Tibial artery (tissue), 4 donors: Measurements from ENCODE around the gene GCNT1.

Experiments used
- DNase-seq, 2 donors: peaks; one replicate each; pipeline ENCODE4 v3.0.0-alpha.2; 2019
- H3K27ac ChIP-seq, 2 donors: fragments of 200-600 bp; sonication (generic) in 1 of 2; 1 replicate in 1 of 2; 2 replicates in 1 of 2; pipeline ENCODE4 v1.5.1; 2018 to 2019; ENCODE audit warnings: mild to moderate bottlenecking in 1 of 2
- H3K27me3 ChIP-seq, 2 donors: fragments of 200-600 bp; sonication (generic) in 1 of 2; one replicate each; pipeline versions ENCODE4 v1.5.1 to v1.6.0; 2016 to 2019
- H3K36me3 ChIP-seq, 3 donors: fragments of 200-600 bp; sonication (generic) in 2 of 3; one replicate each; pipeline ENCODE4 v1.5.1; 2016 to 2019; ENCODE audit warnings: mild to moderate bottlenecking in 2 of 3
- H3K4me1 ChIP-seq, 4 donors: fragments of 200-600 bp; sonication (generic) in 2 of 4; 1 replicate in 3 of 4; 2 replicates in 1 of 4; pipeline ENCODE4 v1.5.1; 2016 to 2019
- H3K4me3 ChIP-seq, 2 donors: fragments of 200-600 bp; sonication (generic) in 1 of 2; 1 replicate in 1 of 2; 2 replicates in 1 of 2; pipeline ENCODE4 v1.5.1; 2018 to 2019; ENCODE audit warnings: mild to moderate bottlenecking in 2 of 2
- H3K9me3 ChIP-seq, 3 donors: fragments of 200-600 bp; sonication (generic) in 1 of 3; one replicate each; pipeline ENCODE4 v1.5.1; 2016 to 2019
- intact Hi-C: fragments of 100-400 bp; cut with DNase I; formaldehyde crosslinking; loops from one replicate; pipeline ENCODE4 v1.15.0; 2023; ENCODE audit warnings: low total_unique reads
- TF ChIP-seq, protein P1 (sequence below), 2 experiments: fragments of 200-600 bp in 1 of 2; fragments of 450-650 bp in 1 of 2; IDR thresholded peaks; one replicate each; pipeline ENCODE4 v1.5.1; 2017 to 2019; ENCODE audit warnings: antibody characterized with exemption in 2 of 2, mild to moderate bottlenecking in 1 of 2, moderate library complexity in 1 of 2

The GCNT1 gene

DNA sequence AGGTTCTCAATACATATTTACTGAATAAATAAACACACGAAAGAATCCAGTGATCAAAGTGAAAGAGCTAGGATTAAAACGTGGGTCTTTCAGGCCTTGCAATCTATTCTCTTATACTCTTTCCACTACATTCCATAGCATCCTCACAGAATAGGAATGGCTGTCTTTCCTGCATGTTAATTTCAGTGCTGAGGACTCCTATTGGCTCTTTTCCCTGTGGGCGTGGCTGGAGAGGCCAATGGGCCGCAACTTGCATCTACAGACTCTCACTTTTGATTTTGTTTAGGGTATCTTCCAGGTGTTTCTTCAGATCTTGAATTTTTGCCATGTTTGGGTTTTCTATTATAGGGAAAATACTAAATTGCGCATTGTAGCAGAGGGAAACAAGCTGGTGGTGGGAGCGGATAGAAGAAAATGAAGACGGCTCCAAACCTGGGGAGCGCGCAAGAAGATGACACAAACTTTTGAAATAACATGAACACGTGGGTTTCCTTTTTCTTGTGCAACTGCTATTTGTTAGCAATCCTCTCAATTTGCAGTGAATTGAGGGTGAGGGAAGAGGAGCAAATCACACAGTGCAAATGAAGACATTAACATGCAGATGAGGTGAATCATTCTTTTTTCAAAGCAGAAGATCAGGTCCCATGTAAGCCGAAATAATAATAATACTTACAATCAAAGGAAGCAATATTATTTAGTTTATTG, 93.9 kb downstream of the GCNT1 start:
- no peaks in the 10 kb centered on the region for H3K9me3 ChIP-seq
- intact Hi-C loops: loop anchor here (5.0 kb wide), 1 partner anchor 1689 kb away; no protein-coding TSS in a partner anchor
- H3K36me3 ChIP-seq: no peaks in the 10 kb centered on the region
- no peak overlapping the region for H3K4me3 ChIP-seq
- H3K27me3 ChIP-seq: no peaks in the 10 kb centered on the region
- no peaks in the 10 kb centered on the region for H3K4me1 ChIP-seq
- no peak overlapping the region for H3K27ac ChIP-seq
- TF ChIP-seq, protein P1, sequence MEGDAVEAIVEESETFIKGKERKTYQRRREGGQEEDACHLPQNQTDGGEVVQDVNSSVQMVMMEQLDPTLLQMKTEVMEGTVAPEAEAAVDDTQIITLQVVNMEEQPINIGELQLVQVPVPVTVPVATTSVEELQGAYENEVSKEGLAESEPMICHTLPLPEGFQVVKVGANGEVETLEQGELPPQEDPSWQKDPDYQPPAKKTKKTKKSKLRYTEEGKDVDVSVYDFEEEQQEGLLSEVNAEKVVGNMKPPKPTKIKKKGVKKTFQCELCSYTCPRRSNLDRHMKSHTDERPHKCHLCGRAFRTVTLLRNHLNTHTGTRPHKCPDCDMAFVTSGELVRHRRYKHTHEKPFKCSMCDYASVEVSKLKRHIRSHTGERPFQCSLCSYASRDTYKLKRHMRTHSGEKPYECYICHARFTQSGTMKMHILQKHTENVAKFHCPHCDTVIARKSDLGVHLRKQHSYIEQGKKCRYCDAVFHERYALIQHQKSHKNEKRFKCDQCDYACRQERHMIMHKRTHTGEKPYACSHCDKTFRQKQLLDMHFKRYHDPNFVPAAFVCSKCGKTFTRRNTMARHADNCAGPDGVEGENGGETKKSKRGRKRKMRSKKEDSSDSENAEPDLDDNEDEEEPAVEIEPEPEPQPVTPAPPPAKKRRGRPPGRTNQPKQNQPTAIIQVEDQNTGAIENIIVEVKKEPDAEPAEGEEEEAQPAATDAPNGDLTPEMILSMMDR (IDR thresholded peaks at IDR 0.05): no peak
- DNase-seq: no peak

DNA sequence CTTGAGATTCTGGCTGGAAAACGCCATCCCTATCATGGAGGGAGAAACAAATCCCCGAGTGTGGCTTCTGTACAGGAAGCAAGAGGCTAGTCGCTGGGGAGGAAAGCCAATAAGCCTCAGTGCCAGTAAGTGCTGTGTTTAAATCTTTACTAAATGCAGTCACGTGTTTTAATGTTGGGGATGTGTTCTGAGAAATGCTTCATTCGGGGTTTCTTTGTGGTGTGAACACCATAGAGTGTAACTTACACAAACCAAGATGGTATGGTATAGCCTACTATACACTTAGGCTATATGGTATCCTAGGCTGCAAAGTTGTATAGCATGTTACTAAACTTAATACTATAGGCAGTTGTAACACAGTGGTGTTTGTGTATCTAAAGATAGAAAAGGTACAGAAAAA, 94.7 kb downstream of the GCNT1 start:
- Histone ChIP-seq H3K27me3 (no peaks in the 10 kb centered on the region), H3K27ac (no peak overlapping the region), H3K4me1 (no peaks in the 10 kb centered on the region), H3K36me3 (no peaks in the 10 kb centered on the region), H3K9me3 (no peaks in the 10 kb centered on the region), H3K4me3 (no peak overlapping the region)
- intact Hi-C loops: loop anchor here (5.0 kb wide), 1 partner anchor 1689 kb away; no protein-coding TSS in a partner anchor
- TF ChIP-seq, protein P1 (IDR thresholded peaks at IDR 0.05): no peak
- no peak for DNase-seq
